GM19452 (cell line): ENCODE results near the gene CERKL.

ENCODE experiments used
- ATAC-seq: cut with Tn5 transposase; IDR thresholded peaks from one replicate; pipeline ENCODE4 v1.9.1; 2021; ENCODE audit not compliant: unreplicated experiment

CERKL gene

GRCh38 chr2:181628590-181629585 is 28.0 kb downstream of the CERKL start:
- ATAC-seq = no peak

DNA sequence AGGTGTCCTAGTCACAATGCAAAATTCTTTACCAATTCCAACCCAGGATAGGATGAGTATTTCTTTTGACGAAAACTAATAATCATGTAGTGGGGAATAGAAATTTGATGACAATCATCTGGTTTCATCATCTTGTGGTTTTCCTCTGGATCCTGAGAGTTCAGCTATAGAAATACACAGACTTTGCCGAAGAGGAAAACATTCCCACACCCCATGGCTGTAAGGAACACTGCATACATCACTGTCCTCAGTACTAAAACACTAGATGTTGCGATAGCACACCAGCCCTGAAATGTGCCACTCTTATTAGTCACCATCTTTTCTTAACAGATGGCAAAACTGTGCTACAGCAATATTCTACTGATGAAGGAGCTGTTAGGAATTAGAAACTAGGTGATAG is 29.4 kb downstream of the CERKL start:
- no peak for ATAC-seq

DNA sequence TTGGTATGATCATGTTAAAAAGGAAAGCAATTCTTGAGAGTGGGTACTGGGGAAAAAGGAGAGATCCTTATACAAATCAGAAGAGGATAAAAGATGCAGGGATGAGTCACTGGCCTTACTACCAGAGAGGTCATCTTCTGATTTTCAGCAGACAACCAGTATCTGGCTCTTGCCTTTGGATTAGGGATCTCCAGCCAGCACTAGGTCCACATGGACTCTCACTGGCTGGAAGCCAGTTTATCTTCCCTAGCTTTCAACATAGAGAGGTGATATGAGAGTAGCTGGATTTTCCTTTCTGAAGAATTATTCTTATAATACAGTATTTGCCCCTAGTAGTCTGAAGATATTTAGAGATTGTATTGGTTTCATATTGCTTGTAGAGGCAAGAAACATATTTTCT is 30.2 kb downstream of the CERKL start:
- ATAC-seq = no peak

GRCh38 chr2:181623159-181623558 is 33.7 kb downstream of the CERKL start:
- ATAC-seq = no peak

- no peak for ATAC-seq
Measured at GRCh38 chr2:181621779-181622490, 35.0 kb downstream of the CERKL start.

DNA sequence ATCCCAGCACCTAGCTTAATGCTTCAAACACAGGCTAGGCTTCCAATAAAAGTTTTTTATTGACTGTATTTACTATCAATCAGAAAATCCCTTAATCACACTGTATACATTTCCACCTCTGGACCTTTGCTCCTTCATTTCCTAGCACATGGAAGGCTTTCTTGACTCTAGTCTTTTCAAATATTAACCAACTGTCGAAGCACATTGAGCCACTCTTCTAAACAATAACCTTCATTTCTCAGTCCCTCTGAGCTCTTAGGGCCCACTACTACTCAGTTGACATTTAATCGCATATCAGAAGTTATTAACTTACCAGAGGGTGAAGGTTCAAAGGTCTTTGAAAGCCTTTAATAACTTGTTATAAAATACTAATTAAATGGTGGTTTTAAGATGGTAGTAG is 37.4 kb downstream of the CERKL start:
- ATAC-seq = no peak

DNA sequence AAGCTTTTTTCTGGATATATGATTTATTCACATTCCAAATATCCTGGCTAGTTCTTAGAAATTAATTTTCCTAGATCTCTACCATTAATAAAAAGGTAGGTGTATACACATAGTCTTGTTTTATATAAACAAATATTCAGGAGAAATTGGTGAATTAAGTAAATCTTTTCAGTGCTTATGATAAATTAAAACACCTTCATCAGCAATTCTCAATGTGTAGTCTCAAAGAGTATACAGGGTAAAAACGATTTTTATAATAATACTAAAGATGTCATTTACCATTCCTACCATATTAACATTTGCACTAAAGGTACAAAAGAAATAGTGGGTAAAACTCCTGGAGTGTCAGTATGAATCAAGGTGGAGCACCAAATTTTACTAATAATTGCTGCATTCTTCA is 40.2 kb downstream of the CERKL start:
- ATAC-seq = no peak

DNA sequence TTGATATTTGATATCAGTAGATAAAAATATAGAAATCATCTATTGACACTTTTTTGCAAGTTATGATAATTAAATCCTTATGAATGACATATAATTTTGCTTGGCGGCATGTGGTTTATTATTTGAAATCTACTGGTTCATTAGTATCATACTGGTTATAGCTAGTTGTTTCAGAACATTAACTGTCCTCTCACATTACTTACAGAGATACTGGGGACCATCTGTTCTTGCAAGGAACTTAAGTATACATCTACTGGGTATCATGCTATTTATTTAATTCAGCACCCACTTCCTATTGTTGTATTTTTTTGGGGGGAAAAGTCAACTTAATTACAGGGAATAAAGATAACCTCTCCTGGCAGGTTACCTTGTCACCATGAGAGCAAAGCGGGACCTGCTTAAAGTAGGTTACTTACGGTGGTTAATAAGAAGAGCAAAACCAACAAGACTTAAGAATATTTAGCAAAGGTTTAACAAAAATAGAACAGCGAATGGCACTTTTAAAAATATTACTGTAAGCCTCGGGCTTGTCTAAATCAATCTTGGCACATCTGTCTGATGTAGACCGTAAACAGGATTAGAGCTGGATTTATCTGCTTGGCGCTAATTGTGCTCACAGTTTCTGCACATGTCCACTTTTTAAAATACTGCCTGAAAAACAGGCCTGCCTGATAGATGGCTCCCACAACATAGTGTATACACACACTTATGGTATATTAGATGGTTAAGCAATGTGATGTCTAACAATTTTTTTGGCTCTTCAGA is 41.8 kb downstream of the CERKL start:
- no peak for ATAC-seq

DNA sequence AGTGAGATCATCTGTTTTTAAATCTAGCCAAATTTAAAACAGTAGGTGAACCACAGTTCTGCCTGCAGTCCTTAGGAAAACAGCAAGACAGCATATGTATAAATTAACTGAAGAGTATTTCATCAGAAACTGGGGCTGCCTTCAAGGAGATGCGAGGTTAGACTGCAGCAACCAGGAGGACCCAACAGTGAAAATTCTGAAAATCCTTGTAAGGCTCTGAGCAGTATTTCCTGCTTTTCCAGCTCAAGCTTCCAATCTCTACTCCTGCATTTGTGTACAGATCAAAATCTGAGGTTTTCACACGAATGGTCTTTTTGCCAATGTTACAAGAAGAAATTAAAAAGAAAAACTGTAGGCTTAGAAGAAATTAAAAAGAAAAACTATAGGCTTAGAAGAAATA is 43.7 kb downstream of the CERKL start:
- no peak for ATAC-seq

DNA sequence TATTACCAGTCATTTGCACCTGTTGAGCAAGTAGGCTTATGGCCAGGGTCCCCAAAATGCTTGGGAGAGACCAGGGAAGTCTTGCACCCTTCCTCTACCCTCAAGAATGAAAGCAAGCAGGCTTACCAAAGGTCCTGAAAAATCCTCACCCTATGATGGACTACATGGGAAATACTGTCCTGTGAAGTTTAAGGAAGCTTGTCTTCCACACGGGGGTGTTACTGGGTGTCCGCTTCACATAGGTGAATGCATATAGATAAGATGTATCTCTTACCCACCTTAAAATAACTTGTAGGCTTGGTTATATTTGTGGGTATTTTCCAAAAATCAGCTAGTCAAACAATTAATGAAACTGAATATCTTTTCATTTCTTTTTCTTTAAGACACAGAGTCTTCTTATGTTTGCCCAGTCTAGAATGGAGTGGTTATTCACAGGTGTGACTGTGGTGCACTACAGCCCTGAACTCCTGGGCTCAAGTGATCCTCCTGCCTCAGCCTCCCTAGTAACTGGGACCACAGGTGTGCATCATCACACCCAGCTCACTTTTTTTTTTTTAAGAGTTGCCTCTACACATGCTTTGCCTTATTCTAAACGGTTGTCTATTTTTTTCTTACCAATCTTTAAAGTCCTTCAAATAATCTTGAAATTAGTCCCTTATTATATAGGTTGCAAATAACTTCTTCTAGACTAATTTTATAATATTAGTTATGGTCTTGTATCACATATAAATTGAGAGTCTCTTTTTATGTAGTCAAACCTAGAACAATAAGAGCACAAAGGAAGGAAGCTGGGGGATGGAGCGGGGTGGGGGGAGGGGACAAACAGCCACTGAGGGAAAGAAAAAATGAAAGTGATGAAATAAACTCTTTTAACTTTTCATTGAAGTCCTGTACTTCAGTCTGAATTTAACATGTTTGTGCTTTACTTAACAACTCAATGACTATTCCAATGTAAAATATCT is 49.0 kb downstream of the CERKL start:
- no peak for ATAC-seq

GRCh38 chr2:181605889-181606837 is 50.7 kb downstream of the CERKL start:
- no peak for ATAC-seq

GRCh38 chr2:181602017-181602416 is 54.9 kb downstream of the CERKL start:
- no peak for ATAC-seq

GRCh38 chr2:181596556-181596955 is 60.3 kb downstream of the CERKL start:
- no peak for ATAC-seq

- no peak for ATAC-seq
Measured at GRCh38 chr2:181594322-181594721, 62.6 kb downstream of the CERKL start.

DNA sequence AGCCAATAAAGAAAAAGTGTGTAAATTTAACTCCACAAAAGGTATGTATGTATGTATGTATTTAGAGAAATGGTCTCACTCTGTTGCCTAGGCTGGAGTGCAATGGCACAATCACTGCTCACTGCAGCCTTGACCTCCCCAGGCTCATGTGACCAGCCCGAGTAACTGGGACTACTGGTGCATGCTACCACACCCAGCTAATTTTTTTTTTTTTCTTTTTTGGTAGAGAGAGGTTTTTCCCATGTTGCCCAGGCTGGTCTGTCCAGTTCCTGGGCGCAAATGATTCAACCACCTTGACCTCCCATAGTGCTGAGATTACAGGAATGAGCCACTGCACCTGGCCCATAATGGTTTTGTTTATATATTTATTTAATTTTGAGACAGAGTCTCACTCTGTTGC is 67.1 kb downstream of the CERKL start:
- ATAC-seq = no peak

- ATAC-seq = no peak
Measured at GRCh38 chr2:181588546-181588945, 68.4 kb downstream of the CERKL start.

DNA sequence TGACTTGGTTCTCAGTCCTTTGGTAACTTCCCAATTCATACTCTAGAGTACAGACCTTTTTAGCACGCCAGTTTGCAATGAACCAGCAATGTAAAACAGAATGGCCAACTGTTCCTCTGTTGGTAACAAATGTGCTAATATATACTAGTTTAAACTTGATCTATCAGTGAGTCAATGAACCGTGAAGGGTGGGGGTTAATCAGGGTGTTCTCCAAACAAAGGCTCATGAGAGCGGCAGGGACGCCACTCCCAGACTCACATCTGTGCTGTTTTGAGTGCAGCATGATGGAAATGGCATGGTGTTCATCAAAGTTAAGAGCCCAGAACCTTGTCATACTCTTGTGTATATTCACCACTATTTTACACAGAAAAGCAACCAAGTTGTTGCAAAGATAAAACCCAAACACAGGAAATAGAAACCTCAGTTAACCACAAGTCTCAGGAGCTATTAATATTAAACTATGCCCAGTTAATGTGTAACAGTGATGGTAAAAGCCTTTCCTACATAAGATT is 70.3 kb downstream of the CERKL start:
- ATAC-seq = peak; percentile 95

GRCh38 chr2:181585732-181586131 is 71.2 kb downstream of the CERKL start:
- no peak for ATAC-seq

- ATAC-seq = no peak
Measured at GRCh38 chr2:181581534-181581933, 75.4 kb downstream of the CERKL start.
